DMS 273 (cell line): ENCODE measurements around the gene DLGAP3.
"Not testable (repeated sequence)": the region's sequence is repeated elsewhere in the genome, so short reads cannot be mapped to it uniquely, and the experiment has no call there.

Source experiments
- DNase-seq: peaks from one replicate; lab custom pipeline; 2025; ENCODE audit not compliant: unreplicated experiment; lab: John Stamatoyannopoulos, UW

Gene DLGAP3, protein sequence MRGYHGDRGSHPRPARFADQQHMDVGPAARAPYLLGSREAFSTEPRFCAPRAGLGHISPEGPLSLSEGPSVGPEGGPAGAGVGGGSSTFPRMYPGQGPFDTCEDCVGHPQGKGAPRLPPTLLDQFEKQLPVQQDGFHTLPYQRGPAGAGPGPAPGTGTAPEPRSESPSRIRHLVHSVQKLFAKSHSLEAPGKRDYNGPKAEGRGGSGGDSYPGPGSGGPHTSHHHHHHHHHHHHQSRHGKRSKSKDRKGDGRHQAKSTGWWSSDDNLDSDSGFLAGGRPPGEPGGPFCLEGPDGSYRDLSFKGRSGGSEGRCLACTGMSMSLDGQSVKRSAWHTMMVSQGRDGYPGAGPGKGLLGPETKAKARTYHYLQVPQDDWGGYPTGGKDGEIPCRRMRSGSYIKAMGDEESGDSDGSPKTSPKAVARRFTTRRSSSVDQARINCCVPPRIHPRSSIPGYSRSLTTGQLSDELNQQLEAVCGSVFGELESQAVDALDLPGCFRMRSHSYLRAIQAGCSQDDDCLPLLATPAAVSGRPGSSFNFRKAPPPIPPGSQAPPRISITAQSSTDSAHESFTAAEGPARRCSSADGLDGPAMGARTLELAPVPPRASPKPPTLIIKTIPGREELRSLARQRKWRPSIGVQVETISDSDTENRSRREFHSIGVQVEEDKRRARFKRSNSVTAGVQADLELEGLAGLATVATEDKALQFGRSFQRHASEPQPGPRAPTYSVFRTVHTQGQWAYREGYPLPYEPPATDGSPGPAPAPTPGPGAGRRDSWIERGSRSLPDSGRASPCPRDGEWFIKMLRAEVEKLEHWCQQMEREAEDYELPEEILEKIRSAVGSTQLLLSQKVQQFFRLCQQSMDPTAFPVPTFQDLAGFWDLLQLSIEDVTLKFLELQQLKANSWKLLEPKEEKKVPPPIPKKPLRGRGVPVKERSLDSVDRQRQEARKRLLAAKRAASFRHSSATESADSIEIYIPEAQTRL

DNA sequence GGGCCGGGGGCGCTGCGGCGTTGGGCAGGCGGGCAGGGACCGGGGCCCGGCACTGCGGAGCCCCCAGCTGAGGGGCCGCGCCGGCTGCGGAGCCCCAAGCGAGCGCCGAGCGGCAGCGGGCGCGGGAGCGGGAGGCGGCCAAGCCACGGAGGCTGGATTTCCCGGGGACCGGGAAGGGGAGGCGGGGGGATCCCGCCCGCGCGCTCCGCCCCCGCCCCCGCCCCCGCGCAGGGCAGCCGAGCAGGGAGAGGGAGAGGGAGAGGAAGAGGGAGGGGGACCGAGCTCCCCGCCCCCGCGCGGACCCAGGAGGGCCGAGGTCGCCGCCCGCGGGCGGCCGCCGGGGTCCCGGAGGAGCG, at the start of gene DLGAP3:
TSS of gene DLGAP3 (minus strand) at position 154 of the 356 bp plus-strand sequence. CDS start 24,267 bp downstream, outside the sequence.
- DNase-seq: peak; percentile 78

DNA sequence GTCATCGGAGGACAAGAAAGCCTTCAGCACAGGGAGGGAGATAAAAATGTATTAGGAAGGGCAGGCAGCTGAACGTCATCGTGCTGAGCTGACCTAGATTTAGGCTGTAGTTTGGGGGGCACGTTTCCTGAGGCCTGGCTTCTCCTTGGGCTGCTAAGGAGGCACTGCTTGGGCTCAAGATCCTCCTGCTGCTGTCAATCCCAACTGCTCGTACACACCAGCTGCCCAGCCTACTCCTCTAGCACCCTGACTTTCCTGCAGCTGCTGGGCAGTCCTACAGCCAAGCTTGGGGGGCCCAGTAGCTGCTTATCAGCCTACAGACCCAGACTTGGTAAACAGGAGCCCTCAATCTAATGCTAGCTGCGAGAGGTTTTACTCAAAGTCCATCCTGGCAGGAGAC, 49.5 kb upstream of the DLGAP3 start:
- no peak for DNase-seq

DNA sequence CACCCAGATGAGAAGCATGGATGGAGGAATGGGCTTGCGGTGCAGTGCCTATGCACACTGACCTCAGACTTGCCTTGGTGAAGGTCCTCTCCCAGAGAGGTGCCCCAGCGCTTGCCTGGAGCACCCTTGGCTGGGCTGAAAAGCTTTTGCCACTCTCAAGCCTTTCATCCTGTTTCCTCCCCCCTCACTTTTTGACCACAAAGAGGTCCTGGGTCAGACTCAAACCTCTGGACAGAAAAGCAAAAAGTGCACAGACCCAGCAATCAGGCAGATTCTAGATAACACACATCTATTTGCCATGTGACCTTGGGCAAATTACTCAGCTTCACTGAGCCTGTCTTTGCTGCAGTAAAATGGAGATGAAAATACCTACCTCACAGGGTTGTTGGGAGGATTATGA, 48.4 kb upstream of the DLGAP3 start:
- DNase-seq: no peak

DNA sequence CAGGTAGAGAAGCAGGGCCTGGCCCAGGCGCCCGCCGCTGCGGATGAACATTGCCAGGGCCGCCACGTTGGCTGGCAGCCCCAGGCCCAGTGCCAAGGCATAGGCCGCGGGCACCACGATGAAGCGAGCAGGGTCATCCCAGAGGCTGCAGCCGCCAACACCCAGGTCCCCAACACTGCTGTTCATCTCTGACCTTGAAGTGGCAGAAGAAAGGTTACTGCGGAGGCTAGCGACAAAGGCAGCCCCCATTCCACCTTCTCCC, 47.7 kb upstream of the DLGAP3 start:
- no peak for DNase-seq

DNA sequence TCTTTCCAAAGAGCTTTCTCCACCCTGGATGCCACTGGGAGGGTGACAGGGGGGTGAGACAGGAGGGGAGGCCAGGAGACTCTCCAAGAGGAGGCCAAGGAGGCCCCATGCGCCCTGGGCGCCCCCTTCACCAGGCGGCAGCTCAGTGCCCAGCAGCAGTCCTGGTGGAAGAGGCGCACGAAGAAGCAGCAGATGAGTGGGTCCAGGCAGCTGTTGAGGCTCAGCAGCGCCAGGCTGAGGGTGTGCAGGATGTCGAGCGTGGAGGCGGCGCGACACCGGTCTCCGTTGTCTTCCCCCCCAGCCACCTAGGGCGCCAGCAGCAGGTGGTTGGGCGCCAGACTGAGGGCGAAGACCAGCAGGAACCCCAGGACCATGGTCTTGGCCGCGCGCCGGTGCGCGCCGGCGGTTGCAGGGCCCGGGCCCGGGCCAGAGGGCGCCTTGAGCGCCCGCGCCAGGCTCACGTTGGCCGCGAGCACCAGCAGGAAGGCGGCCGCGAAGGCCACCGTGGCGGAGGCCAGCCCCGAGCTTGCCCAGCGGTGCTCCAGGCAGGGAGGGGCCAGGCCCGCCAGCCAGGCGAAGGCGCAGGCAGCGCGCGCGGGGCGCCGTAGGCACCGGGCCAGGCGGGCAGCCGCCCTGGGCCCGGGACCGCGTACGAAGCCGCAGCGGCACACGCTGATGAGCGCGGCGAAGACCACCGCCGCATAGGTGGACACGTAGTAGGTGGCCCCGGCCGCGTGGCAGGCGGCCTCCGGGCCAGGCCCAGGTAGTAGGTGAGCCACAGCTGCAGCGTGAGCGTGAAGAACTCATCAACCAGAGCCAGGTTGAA, 47.1 kb upstream of the DLGAP3 start:
- DNase-seq: no peak

DNA sequence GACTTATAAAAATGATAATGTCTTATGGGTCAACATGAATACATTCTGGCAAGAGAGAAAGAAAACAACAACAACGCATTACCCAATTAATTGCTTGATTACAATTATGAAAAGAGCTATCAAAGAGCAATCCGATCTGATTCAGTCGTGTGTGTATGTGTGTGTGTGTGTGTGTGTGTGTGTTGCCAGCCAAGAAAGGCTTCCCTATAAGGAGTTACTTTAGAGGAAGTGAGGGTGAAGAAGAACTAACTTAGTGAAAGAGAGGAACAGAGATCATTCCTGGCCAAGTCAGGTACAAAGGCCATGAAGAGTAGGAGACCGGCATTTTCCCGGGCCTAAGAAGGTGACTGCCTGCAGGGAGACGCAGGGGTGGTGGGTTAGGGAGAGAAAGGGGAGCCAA, 46.3 kb upstream of the DLGAP3 start:
- no peak for DNase-seq

DNA sequence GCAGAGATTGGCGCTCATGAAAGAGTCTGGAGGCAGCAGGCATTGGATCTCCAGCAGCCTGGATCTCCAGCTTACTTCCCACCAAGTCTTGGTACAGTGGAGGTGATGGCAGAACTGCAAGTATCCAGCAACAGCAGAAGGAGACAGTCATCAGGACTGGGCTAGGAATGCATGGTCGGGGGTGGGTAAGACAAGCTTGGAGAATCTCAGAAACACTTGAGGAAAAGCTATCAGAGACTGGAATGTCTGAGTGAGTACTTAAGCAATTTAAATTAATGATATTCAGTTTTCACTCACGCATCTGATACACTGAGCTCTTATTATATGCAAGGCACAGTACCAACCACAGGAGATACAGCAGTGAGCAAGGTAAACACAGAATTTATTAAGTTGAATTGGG, 45.9 kb upstream of the DLGAP3 start:
- DNase-seq: no peak

DNA sequence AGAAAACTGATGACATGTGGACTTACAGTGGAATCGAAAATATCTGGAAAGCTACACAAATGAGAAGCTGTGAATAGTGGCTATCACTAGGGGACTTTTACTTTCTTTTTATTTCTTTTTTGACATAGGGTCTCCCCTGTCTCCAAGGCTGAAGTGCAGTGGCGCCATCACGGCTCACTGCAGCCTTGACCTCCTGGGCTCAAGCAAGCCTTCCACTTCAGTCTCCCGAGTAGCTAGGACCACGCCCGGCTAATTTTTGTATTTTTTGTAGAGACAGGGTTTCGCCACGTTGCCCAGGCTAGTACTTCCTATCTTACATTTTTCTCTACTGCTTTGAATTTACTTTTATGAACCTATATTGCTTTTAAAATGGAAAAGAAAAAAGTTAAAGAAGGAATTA, 45.2 kb upstream of the DLGAP3 start:
- no peak for DNase-seq

DNA sequence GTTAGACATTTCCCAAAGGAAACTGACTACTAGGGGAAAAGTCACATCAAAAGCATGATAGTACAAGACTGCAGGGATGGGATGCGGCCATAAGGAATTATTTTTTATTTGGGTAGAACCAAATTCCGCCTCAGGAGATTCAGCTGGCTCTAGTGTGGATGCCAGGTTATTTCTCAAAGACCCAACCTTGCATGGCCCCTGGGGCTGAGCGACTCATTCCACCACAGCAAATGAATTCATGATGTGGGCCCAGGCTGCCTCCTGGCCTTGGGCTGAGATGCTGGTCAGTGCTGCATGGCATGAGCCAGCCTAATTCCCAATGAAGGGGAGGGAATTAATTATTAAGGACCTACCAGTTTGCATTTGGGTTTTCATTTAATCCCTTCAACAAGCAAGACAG, 43.9 kb upstream of the DLGAP3 start:
- DNase-seq: no peak

DNA sequence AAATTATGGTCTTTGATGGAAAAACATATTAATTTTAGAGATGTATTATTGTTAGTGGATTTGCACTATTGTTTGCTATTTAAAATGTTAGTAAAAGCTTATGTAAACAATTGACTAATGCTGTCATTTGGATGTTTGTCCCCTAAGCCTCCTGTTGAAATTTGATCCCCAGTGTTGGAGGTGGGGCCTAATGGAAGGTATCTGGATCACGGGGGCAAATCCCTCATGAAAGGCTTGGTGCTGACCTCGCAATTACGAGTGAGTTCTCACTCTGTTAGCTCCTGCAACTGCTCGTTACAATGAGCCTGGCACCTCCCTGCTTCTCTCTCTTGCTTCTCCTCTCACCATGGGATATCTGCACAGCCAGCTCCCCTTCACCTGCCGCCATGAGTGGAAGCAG, 41.4 kb upstream of the DLGAP3 start:
- DNase-seq: no peak

DNA sequence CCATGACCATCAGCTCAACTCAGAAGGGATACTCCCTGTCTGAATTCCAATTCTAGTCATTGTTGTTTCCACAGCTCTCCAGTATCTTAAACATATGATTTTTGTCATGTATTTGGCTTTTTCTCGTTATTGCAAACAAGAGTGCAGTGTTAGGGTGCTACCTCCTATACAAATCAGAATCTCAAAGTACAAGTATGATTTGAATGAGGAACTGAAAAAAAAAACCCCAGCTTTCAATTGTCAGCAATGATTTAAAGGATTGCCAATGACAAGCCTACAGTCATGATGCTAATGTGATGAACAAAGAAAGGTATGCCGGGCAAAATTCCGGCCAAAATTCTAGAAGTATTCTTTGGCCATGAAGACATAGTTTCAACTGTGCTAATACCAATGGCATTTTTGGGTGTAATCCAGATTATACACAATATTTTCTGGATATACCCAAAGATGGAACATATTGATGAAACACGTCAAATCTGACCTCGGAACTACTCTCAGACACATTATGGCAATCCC, 40.8 kb upstream of the DLGAP3 start:
- no peak for DNase-seq

DNA sequence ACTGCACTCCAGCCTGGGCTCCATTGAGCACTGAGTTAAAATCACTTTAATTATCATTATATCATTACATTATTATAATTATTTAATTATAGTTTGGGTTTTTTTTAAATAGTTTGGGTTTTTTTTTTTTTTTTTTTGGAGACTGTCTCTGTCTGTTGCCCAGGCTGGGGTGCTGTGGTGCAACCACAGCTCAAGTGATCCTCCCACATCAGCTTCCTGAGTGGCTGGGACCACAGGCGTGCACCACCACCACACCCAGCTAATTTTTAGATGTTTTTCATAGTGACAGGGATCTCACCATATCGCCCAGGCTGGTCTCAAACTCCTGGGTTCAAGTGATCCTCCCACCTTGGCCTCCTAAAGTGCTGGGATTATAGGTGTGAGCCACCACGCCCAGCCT, 38.8 kb upstream of the DLGAP3 start:
- DNase-seq: not testable (repeated sequence)

DNA sequence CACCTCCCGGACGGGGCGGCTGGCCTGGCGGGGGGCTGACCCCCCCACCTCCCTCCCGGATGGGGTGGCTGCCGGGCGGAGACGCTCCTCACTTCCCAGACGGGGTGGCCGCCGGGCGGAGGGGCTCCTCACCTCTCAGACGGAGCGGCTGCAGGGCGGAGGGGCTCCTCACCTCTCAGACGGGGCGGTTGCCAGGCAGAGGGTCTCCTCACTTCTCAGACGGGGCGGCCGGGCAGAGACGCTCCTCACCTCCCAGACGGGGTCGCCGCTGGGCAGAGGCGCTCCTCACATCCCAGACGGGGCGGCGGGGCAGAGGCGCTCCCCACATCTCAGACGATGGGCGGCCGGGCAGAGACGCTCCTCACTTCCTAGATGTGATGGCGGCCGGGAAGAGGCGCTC, 38.2 kb upstream of the DLGAP3 start:
- not testable (repeated sequence) for DNase-seq

DNA sequence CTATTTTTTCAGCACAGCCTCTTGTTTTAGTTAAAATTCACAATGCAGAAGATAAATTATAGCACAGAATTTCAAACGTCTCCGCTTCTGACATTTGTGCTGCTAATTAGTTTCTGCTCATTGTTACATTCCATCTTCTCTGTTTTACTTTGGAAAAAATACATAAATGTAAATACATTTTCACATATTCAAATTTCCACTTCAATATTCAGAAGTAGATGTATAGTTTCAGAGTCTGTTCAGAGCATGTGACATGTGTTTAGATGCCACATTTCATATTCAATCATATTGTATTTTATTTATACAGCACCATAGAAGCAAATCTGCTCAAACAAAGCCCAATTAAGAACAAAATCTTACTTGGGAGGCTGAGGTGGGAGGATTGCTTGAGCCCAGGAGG, 36.1 kb upstream of the DLGAP3 start:
- DNase-seq: no peak

DNA sequence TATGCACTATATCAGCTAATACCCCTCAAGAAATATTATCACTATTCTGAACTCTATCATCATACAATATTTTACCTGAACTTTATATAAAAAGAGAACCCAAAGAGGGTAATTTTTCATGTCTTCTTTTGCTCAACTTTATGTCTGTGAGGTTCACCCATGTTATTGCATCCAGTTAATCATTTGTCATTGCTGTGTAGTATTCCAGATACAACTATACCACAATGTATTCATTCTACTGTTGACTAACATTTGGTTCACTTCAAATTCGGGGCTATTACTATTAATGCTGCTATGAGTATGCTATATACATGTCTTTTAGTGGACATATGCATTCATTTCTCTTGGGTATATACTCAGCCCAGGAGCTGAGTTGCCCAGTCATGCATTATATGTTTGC, 21.0 kb upstream of the DLGAP3 start:
- DNase-seq: no peak

DNA sequence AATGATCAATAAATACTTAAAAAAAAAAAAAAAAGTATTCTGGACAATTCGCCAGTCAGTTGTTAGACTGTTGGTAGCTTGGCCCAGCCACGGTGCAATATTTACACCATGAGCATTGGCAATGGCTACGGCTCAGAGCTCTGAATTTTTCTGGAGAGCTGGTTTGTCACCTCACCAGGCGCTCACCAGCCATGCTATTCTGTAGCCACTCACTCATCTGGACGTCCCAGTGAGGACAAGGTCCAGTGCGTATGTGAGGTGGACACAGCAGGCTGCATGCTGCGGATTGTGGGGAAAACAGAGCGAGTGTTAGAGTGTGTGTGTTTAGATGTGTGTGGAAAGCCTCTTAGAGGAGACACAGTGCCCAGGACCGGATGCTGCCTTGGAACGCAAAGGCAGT, 19.3 kb upstream of the DLGAP3 start:
- DNase-seq: not testable (repeated sequence)

DNA sequence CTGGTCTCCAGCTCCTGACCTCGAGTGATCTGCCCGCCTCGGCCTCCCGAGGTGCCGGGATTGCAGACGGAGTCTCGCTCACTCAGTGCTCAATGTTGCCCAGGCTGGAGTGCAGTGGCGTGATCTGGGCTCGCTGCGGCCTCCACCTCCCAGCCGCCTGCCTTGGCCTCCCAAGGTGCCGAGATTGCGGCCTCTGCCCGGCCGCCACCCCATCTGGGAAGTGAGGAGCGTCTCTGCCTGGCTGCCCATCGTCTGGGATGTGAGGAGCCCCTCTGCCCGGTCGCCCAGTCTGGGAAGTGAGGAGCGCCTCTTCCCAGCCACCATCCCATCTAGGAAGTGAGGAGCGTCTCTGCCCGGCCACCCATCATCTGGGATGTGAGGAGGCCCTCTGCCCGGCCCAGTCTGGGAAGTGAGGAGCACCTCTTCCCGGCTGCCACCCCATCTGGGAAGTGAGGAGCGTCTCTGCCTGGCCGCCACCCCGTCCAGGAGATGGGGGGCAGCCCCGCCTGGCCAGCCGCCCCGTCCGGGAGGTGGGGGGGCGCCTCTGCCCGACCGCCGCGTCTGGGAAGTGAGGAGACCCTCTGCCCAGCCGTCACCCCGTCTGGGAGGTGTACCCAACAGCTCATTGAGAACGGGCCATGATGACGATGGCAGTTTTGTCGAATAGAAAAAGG, 18.3 kb upstream of the DLGAP3 start:
- DNase-seq: not testable (repeated sequence)

DNA sequence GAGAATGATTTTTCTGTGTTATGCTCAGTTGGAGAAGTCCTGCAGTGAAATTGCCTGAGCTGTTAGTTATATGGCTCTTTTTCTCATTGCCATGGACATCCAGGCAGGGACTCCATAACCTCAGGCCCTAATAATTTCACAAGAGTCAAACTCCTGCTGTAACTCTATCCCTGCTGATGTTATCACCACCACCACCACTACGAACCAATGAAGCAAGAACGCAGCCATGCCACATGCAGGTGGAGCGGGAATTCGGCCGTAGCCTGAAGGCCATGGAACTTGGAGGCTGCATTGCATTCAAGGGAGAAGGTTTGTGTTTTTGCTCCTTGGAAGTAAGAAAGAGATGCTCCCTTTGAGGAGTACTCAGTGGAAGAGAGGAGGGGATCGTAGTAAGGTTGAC, 16.8 kb upstream of the DLGAP3 start:
- DNase-seq: no peak

DNA sequence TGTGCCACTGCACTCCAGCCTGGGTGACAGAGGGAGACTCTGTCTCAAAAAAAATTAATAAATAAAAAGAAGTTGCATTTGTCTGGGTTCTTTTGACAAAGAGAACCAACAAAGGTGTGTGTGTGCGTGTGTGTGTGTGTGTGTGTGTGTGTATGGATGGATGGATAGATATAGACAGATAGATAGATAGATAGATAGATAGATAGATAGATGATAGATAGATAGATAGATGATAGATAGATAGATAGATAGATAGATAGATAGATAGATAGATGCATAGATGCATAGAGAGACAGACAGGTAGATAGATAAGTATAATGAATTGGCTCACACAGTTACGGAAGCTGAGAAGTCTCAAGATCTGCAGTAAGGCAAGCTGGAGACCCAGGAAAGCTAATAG, 12.3 kb upstream of the DLGAP3 start:
- DNase-seq: not testable (repeated sequence)

DNA sequence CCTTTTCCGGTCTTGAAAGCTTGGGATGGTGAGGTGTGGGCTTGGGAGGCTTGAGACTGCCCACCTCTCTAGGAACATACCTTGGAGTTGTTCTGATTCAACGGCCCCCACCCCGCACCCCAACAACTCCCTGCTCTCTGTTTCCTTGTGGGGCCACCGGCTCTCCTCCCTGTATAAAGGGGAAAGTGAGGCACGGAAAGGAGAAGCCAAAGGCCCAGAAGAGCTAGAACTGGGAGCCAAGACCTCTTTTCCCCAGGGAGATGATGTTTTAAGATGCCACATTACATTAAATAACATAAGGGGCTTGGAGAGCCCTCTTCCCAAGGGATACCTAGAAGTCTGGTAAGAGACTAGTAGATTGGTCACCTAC, 1.2 kb upstream of the DLGAP3 start:
- DNase-seq: no peak
